GM23338 (cell line): Measurements from ENCODE around the gene FOXP2.

ENCODE experiments used
- CREB1 ChIP-seq: fragments of 250-450 bp; sonication (Bioruptor Pico); IDR thresholded peaks from 2 replicates; pipeline ENCODE4 v1.5.0; 2020; ENCODE audit warnings: low read depth, mild to moderate bottlenecking, moderate library complexity
- CTCF ChIP-seq, 2 experiments: fragments of 200-600 bp in 1 of 2; sonication (generic) in 1 of 2; conservative IDR thresholded peaks; 2 replicates each; pipeline versions ENCODE4 v1.5.1 to v1.6.1; 2016 to 2017; ENCODE audit warnings: antibody characterized with exemption in 2 of 2, low read depth in 2 of 2, mild to moderate bottlenecking in 2 of 2, moderate library complexity in 1 of 2
- EZH2 ChIP-seq: fragments of 200-600 bp; sonication (generic); IDR thresholded peaks from one replicate; pipeline ENCODE4 v1.8.0; 2017; ENCODE audit warnings: antibody characterized with exemption, mild to moderate bottlenecking, low read depth; ENCODE audit not compliant: unreplicated experiment
- EZH2phosphoT487 ChIP-seq: fragments of 200-600 bp; sonication (generic); IDR thresholded peaks from one replicate; pipeline ENCODE4 v1.8.1; 2018; ENCODE audit warnings: antibody characterized with exemption; ENCODE audit not compliant: unreplicated experiment
- JUNB ChIP-seq: IDR thresholded peaks from one replicate; pipeline ENCODE4 v1.6.1; 2016; ENCODE audit warnings: antibody characterized with exemption; ENCODE audit not compliant: unreplicated experiment
- POLR2AphosphoS5 ChIP-seq: IDR thresholded peaks from 2 replicates; pipeline ENCODE4 v1.6.1; 2016; ENCODE audit warnings: antibody characterized with exemption, low read depth
- ZNF331 ChIP-seq: fragments of 250-450 bp; sonication (Bioruptor Pico); IDR thresholded peaks from 2 replicates; pipeline ENCODE4 v1.5.0; 2020; ENCODE audit warnings: low read depth, mild to moderate bottlenecking, moderate library complexity
- TF ChIP-seq, protein P1 (sequence below): IDR thresholded peaks from one replicate; pipeline ENCODE4 v1.6.1; 2018; ENCODE audit warnings: antibody characterized with exemption; ENCODE audit not compliant: unreplicated experiment

- TF ChIP-seq, protein P1, sequence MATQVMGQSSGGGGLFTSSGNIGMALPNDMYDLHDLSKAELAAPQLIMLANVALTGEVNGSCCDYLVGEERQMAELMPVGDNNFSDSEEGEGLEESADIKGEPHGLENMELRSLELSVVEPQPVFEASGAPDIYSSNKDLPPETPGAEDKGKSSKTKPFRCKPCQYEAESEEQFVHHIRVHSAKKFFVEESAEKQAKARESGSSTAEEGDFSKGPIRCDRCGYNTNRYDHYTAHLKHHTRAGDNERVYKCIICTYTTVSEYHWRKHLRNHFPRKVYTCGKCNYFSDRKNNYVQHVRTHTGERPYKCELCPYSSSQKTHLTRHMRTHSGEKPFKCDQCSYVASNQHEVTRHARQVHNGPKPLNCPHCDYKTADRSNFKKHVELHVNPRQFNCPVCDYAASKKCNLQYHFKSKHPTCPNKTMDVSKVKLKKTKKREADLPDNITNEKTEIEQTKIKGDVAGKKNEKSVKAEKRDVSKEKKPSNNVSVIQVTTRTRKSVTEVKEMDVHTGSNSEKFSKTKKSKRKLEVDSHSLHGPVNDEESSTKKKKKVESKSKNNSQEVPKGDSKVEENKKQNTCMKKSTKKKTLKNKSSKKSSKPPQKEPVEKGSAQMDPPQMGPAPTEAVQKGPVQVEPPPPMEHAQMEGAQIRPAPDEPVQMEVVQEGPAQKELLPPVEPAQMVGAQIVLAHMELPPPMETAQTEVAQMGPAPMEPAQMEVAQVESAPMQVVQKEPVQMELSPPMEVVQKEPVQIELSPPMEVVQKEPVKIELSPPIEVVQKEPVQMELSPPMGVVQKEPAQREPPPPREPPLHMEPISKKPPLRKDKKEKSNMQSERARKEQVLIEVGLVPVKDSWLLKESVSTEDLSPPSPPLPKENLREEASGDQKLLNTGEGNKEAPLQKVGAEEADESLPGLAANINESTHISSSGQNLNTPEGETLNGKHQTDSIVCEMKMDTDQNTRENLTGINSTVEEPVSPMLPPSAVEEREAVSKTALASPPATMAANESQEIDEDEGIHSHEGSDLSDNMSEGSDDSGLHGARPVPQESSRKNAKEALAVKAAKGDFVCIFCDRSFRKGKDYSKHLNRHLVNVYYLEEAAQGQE = no peak
- no peak for TF ChIP-seq CTCF (conservative IDR thresholded peaks at IDR 0.05; ENCODE audit: low read depth in 2 of 2)
- TF ChIP-seq POLR2AphosphoS5 = no peak
- TF ChIP-seq ZNF331 (CRISPR knock-in tag) = no peak
- TF ChIP-seq EZH2 = no peak
- TF ChIP-seq JUNB = no peak
- TF ChIP-seq CREB1 (CRISPR knock-in tag) = no peak
- no peak for TF ChIP-seq EZH2phosphoT487
Measured at GRCh38 chr7:114472896-114473512, 58.4 kb downstream of the FOXP2 start.
